HepG2 (cell line): ENCODE data around the gene OCSTAMP. TPM values are rescaled to one million over a fixed set of nuclear protein-coding genes. Genes with fewer than 3 reads are reported as not detected.

Experiments used
- ATAC-seq: fragments of 200-7000 bp; cut with Tn5 transposase; 3 replicates; pipeline ENCODE4 v1.9.1; 2020; ENCODE audit warnings: mild to moderate bottlenecking, moderate library complexity
- BruUV-seq: library from RNA; stranded (reverse); fragments of 400-500 nt; replicated peaks from 2 replicates; lab custom pipeline; 2021; lab: Mats Ljungman, UMichigan
- CTCF ChIA-PET: fragments of 300-600 bp; formaldehyde crosslinking; extraction: SDS; loops from one replicate; lab custom pipeline; 2021; ENCODE audit warnings: low total read pairs, inconsistent platforms, low intra/inter-chr PET ratio; lab: Yijun Ruan, JAX
- POLR2A ChIA-PET: fragments of 350-600 bp; sonication (Branson Sonifier 250); formaldehyde crosslinking; loops from one replicate; lab custom pipeline; 2020; ENCODE audit warnings: antibody characterized with exemption, inconsistent platforms; lab: Yijun Ruan, JAX
- DNase-seq: peaks from one replicate; pipeline ENCODE4 v3.0.0-alpha.2; 2015; ENCODE audit warnings: low spot score
- FAIRE-seq: peaks from 3 replicates; lab custom pipeline; 2011; peaks lifted over from hg19 to GRCh38; lab: Jason Lieb, UNC
- H2AFZ ChIP-seq: one replicate; pipeline ENCODE4 v1.6.1; 2011; ENCODE audit warnings: low read length, inconsistent platforms
- H3K27ac ChIP-seq: fragments of 300-600 bp; 3 replicates; pipeline ENCODE4 v1.8.0; 2011; ENCODE audit warnings: mixed run types, mild to moderate bottlenecking, mixed read lengths, low read length, inconsistent platforms; ENCODE audit not compliant: insufficient read depth; ENCODE audit errors: extremely low read length
- H3K27me3 ChIP-seq, 2 experiments: fragments of 200-600 bp in 1 of 2; 2 replicates in 1 of 2; 3 replicates in 1 of 2; pipeline versions ENCODE4 v1.6.0 to v1.8.0; 2011; ENCODE audit warnings: low read length in 2 of 2, mild to moderate bottlenecking in 2 of 2, moderate library complexity in 2 of 2, inconsistent platforms in 1 of 2; ENCODE audit not compliant: insufficient read depth in 2 of 2, control insufficient read depth in 1 of 2
- H3K36me3 ChIP-seq, 2 experiments: fragments of 200-600 bp in 1 of 2; replicated peaks in 1 of 2; 2 replicates in 1 of 2; 3 replicates in 1 of 2; pipeline versions ENCODE4 v1.5.1 to v1.8.0; 2011; ENCODE audit warnings: low read length in 2 of 2, inconsistent platforms in 1 of 2; ENCODE audit not compliant: insufficient read depth in 2 of 2, control insufficient read depth in 1 of 2
- H3K4me1 ChIP-seq: 2 replicates; pipeline ENCODE4 v1.5.1; 2012; ENCODE audit warnings: low read length, inconsistent platforms; ENCODE audit not compliant: insufficient read depth
- H3K4me2 ChIP-seq: 2 replicates; pipeline ENCODE4 v1.6.0; 2011; ENCODE audit warnings: low read depth, low read length, inconsistent platforms
- H3K4me3 ChIP-seq, 3 experiments: fragments of 200-600 bp in 1 of 3; sonication (generic), shearing (Covaris generic) in 1 of 3; replicated peaks in 1 of 3; 2 replicates each; pipeline ENCODE4 v1.5.1; 2011 to 2016; ENCODE audit warnings: low read length in 3 of 3, inconsistent platforms in 2 of 3, low read depth in 2 of 3, mild to moderate bottlenecking in 2 of 3, control low read depth in 1 of 3, mixed read lengths in 1 of 3; ENCODE audit not compliant: insufficient read depth in 1 of 3
- H3K79me2 ChIP-seq: one replicate; pipeline ENCODE4 v1.6.1; 2011; ENCODE audit warnings: low read length, inconsistent platforms; ENCODE audit not compliant: insufficient read depth
- H3K9ac ChIP-seq: 2 replicates; pipeline ENCODE4 v1.6.0; 2011; ENCODE audit warnings: mild to moderate bottlenecking, low read depth, low read length, inconsistent platforms; ENCODE audit not compliant: insufficient read depth
- H3K9me3 ChIP-seq: 2 replicates; pipeline ENCODE4 v1.5.1; 2012; ENCODE audit warnings: mild to moderate bottlenecking, low read length
- H4K20me1 ChIP-seq: 2 replicates; pipeline ENCODE4 v1.6.0; 2011; ENCODE audit warnings: inconsistent platforms, mild to moderate bottlenecking, low read length, moderate library complexity; ENCODE audit not compliant: insufficient read depth
- E2F2 ChIP-seq: sonication (generic); formaldehyde crosslinking; IDR thresholded peaks from 2 replicates; pipeline ENCODE4 v1.4.0; 2020; ENCODE audit warnings: missing genetic modification reagents, borderline replicate concordance
- ELF4 ChIP-seq: sonication (generic); formaldehyde crosslinking; IDR thresholded peaks from 2 replicates; pipeline ENCODE4 v1.5.0; 2020; ENCODE audit warnings: missing genetic modification reagents, mild to moderate bottlenecking, moderate library complexity, borderline replicate concordance
- HNRNPK ChIP-seq: fragments of 200-400 bp; formaldehyde crosslinking; IDR thresholded peaks from 2 replicates; pipeline ENCODE4 v1.6.1; 2018; ENCODE audit warnings: low read length, low read depth, moderate library complexity, mild to moderate bottlenecking; ENCODE audit not compliant: poor library complexity, severe bottlenecking
- JUN ChIP-seq: sonication (generic); formaldehyde crosslinking; IDR thresholded peaks from 2 replicates; pipeline ENCODE4 v1.4.0; 2020; ENCODE audit warnings: mild to moderate bottlenecking, missing genetic modification reagents
- MAFF ChIP-seq: IDR thresholded peaks from 2 replicates; pipeline ENCODE4 v1.6.1; 2011; ENCODE audit warnings: low read depth, low read length, improper control_type of control experiment
- MAFK ChIP-seq, 2 experiments: IDR thresholded peaks in 1 of 2; conservative IDR thresholded peaks in 1 of 2; 2 replicates each; pipeline ENCODE4 v1.6.1; 2011; ENCODE audit warnings: improper control_type of control experiment in 2 of 2, low read length in 2 of 2
- PITX1 ChIP-seq: sonication (generic); formaldehyde crosslinking; IDR thresholded peaks from 2 replicates; pipeline ENCODE4 v1.5.1; 2020; ENCODE audit warnings: mild to moderate bottlenecking, missing genetic modification reagents
- PRDM10 ChIP-seq: sonication (generic); formaldehyde crosslinking; IDR thresholded peaks from 2 replicates; pipeline ENCODE4 v1.4.0; 2020; ENCODE audit warnings: low read depth, missing genetic modification reagents
- PTBP1 ChIP-seq: fragments of 200-400 bp; formaldehyde crosslinking; IDR thresholded peaks from 2 replicates; pipeline ENCODE4 v1.6.1; 2018; ENCODE audit warnings: low read length, low read depth; ENCODE audit not compliant: poor library complexity, severe bottlenecking
- SALL2 ChIP-seq: sonication (generic); formaldehyde crosslinking; IDR thresholded peaks from 2 replicates; pipeline ENCODE4 v1.8.1; 2023; ENCODE audit warnings: mild to moderate bottlenecking, missing genetic modification reagents, inconsistent platforms
- ZBTB21 ChIP-seq: sonication (generic); formaldehyde crosslinking; IDR thresholded peaks from 2 replicates; pipeline ENCODE4 v1.4.0; 2020; ENCODE audit warnings: missing genetic modification reagents
- ZNF18 ChIP-seq: sonication (generic); formaldehyde crosslinking; IDR thresholded peaks from 2 replicates; pipeline ENCODE4 v1.8.0; 2022; ENCODE audit warnings: mild to moderate bottlenecking, missing genetic modification reagents; ENCODE audit not compliant: insufficient replicate concordance
- ZNF225 ChIP-seq: sonication (generic); formaldehyde crosslinking; IDR thresholded peaks from 2 replicates; pipeline ENCODE4 v1.4.0; 2020; ENCODE audit warnings: mild to moderate bottlenecking, missing genetic modification reagents
- ZNF576 ChIP-seq: sonication (generic); formaldehyde crosslinking; IDR thresholded peaks from 2 replicates; pipeline ENCODE4 v1.4.0; 2020; ENCODE audit warnings: mild to moderate bottlenecking, missing genetic modification reagents
- ZNF615 ChIP-seq: sonication (generic); formaldehyde crosslinking; IDR thresholded peaks from 2 replicates; pipeline ENCODE4 v1.5.0; 2020; ENCODE audit warnings: mild to moderate bottlenecking, missing genetic modification reagents, borderline replicate concordance
- ZNF7 ChIP-seq: IDR thresholded peaks from 2 replicates; pipeline ENCODE4 v1.6.1; 2016; ENCODE audit warnings: missing biosample characterization, missing genetic modification reagents
- ZNF747 ChIP-seq: sonication (generic); formaldehyde crosslinking; IDR thresholded peaks from 2 replicates; pipeline ENCODE4 v1.8.1; 2023; ENCODE audit warnings: missing genetic modification reagents, mild to moderate bottlenecking, borderline replicate concordance
- WGBS: methylation state at CpG from one replicate; pipeline ENCODE4 v1.1.6; 2017; ENCODE audit warnings: low lambda C conversion rate; 5-methylcytosine and 5-hydroxymethylcytosine counted together
- in situ Hi-C: cut with HindIII; loops from 2 replicates; pipeline ENCODE4 v1.10.0; 2017; ENCODE audit warnings: low pct_unique_long_range_greater_than_20kb; ENCODE audit not compliant: extremely low pct_ligation_motif_present
- intact Hi-C: fragments of 100-400 bp; cut with micrococcal nuclease; formaldehyde crosslinking; loops from one replicate; pipeline ENCODE4 v1.10.0; 2022; ENCODE audit not compliant: unreplicated experiment
- polyA plus RNA-seq, 8 experiments: library from polyadenylated mRNA; depleted of rRNA in 3 of 8; stranded (reverse) in 7 of 8; unstranded in 1 of 8; fragments of >200 nt; fragmentation: Illumina TruSeq in 4 of 8; extraction: Trizol in 4 of 8; gene quantifications; 2 replicates each; pipeline versions ENCODE4 v1.2.1 to v1.2.3, GENCODE V29; 2011 to 2016; ENCODE audit warnings: low read depth in 4 of 8, missing spikeins in 1 of 8, mixed read lengths in 1 of 8; ENCODE audit not compliant: insufficient read depth in 1 of 8
- total RNA-seq, 5 experiments: library from RNA; depleted of rRNA; stranded (reverse); fragments of >200 nt; fragmentation: Illumina TruSeq; extraction: Trizol; gene quantifications; 2 replicates each; pipeline ENCODE4 v1.2.3, GENCODE V29; 2016; ENCODE audit warnings: low read depth in 1 of 5

The OCSTAMP gene
- total and polyA plus RNA-seq, 2 of the 13 experiments (the other 11 are each of a cell fraction or from before 2014, with no cell fraction given): not detected

- H4K20me1 ChIP-seq: no peaks in the 10 kb centered on the region
- ChIA-PET CTCF (interaction anchor here (2.1 to 4.9 kb wide), 2 partner anchors 161 to 180 kb away, joined by 45 to 61 read pairs; no protein-coding TSS in a partner anchor), POLR2A (no interaction called here)
- H3K36me3 ChIP-seq: no peaks in the 10 kb centered on the region
- no peak for FAIRE-seq
- peaks cover 27% of the 10 kb centered on the region for H3K4me1 ChIP-seq
- ATAC-seq: no peak
- no peak overlapping the region for H3K4me2 ChIP-seq
- BruUV-seq: no TSS peak
- no peak overlapping the region for H2AFZ ChIP-seq
- TF ChIP-seq PTBP1: no peak
- TF ChIP-seq PRDM10 (CRISPR knock-in tag): no peak
- TF ChIP-seq MAFK (conservative IDR thresholded peaks at IDR 0.05 in 1 of 2, IDR thresholded peaks at IDR 0.05 in 1 of 2; ENCODE audit: low read length in 2 of 2): peak; percentile 76 to 84
- no peak for TF ChIP-seq PITX1
- TF ChIP-seq MAFF: peak; percentile 78
- TF ChIP-seq ELF4 (CRISPR knock-in tag): no peak
- TF ChIP-seq ZNF225 (CRISPR knock-in tag): no peak
- peak; percentile 90; the same call in 1 of the 2 replicates for TF ChIP-seq ZNF576 (CRISPR knock-in tag)
- TF ChIP-seq E2F2 (CRISPR knock-in tag): no peak
- TF ChIP-seq SALL2 (CRISPR knock-in tag): no peak
- no peak for TF ChIP-seq ZNF18
- no peak for TF ChIP-seq ZNF7 (CRISPR knock-in tag)
- no peak for TF ChIP-seq ZBTB21 (CRISPR knock-in tag)
- TF ChIP-seq HNRNPK: no peak
- TF ChIP-seq JUN (CRISPR knock-in tag): no peak
- TF ChIP-seq ZNF747 (CRISPR knock-in tag): no peak
- no peak for TF ChIP-seq ZNF615 (CRISPR knock-in tag)
- WGBS: 11% methylated on average over 3 of the region's 3 CpGs
- intact Hi-C loops: loop anchor here (5.0 kb wide), 2 partner anchors 38 to 228 kb away; no protein-coding TSS in a partner anchor
- no peak overlapping the region for H3K4me3 ChIP-seq
- no peak for DNase-seq
- H3K79me2 ChIP-seq: no peaks in the 10 kb centered on the region
- no peak overlapping the region for H3K27ac ChIP-seq
- in situ Hi-C loops: loop anchor here (5.0 kb wide), 1 partner anchor 163 kb away; no protein-coding TSS in a partner anchor
- no peak overlapping the region for H3K9ac ChIP-seq
- no peaks in the 10 kb centered on the region for H3K9me3 ChIP-seq
- H3K27me3 ChIP-seq: peaks cover 0 to 4% of the 10 kb centered on the region in 2 experiments; a peak in 1 of 5 replicates
Observed at GRCh38 chr20:46519471-46520068, 30.9 kb downstream of the OCSTAMP start.
